Measurements from ENCODE around the gene TRIM4.

DNA sequence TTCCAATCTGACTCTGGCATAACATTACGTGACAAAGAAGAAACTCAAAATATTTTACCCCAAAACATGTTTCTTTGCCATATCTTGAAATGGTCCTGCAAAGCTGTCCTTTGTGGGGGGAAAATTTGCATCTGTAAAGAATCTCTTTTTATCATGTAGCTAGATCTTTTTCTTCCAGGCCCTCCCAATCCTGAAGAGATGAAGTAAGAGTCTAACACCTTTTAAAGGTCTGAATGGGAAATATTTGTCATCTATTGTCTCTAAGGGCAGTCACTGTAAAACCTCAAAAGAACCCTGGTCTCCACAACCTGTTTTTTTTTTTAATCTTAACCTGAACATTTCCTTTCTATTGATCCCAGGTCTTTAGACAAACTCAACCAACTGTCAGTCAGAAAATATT, 51.1 kb downstream of the TRIM4 start:
- TF ChIP-seq OSR1 (CRISPR knock-in tag; IDR thresholded peaks at IDR 0.05) (no peak), PATZ1 (CRISPR knock-in tag; IDR thresholded peaks at IDR 0.05; ENCODE audit: borderline replicate concordance) (no peak), PPARA (CRISPR knock-in tag; IDR thresholded peaks at IDR 0.05; ENCODE audit: borderline replicate concordance) (no peak), TSHZ2 (CRISPR knock-in tag; IDR thresholded peaks at IDR 0.05) (no peak), ZFP30 (CRISPR knock-in tag; IDR thresholded peaks at IDR 0.05) (no peak), ZNF565 (CRISPR knock-in tag; conservative IDR thresholded peaks at IDR 0.05; ENCODE audit: low read depth) (no peak), ARNTL (CRISPR knock-in tag; IDR thresholded peaks at IDR 0.05; ENCODE audit: borderline replicate concordance, low read depth) (no peak), TOX (CRISPR knock-in tag; IDR thresholded peaks at IDR 0.05; ENCODE audit: borderline replicate concordance) (no peak), ZFP3 (CRISPR knock-in tag; IDR thresholded peaks at IDR 0.05) (no peak)
